Transverse colon (tissue), 4 donors: ENCODE results near the gene UQCRHL. TPM values are rescaled to one million over a fixed set of nuclear protein-coding genes. Genes with fewer than 3 reads are reported as not detected.
"Not testable (repeated sequence)": the region's sequence is repeated elsewhere in the genome, so short reads cannot be mapped to it uniquely, and the experiment has no call there.

Experiments
- DNase-seq: peaks from one replicate; pipeline ENCODE4 v3.0.0-alpha.2; 2019
- H3K27ac ChIP-seq, 4 donors: fragments of 200-600 bp; sonication (generic); 2 replicates each; pipeline ENCODE4 v1.5.1; 2016 to 2018; ENCODE audit warnings: inconsistent platforms in 4 of 4
- H3K27me3 ChIP-seq: fragments of 200-600 bp; sonication (generic); 2 replicates; pipeline ENCODE4 v1.5.1; 2017; ENCODE audit warnings: inconsistent platforms
- H3K36me3 ChIP-seq, 4 donors: fragments of 200-600 bp; sonication (generic); 2 replicates each; pipeline ENCODE4 v1.5.1; 2017 to 2019; ENCODE audit warnings: inconsistent platforms in 4 of 4
- H3K4me1 ChIP-seq, 4 donors: fragments of 200-600 bp; sonication (generic); 2 replicates each; pipeline ENCODE4 v1.5.1; 2017 to 2020; ENCODE audit warnings: inconsistent platforms in 4 of 4
- H3K4me3 ChIP-seq, 4 donors: fragments of 200-600 bp; sonication (generic); 1 replicate in 1 of 4; 2 replicates in 3 of 4; pipeline versions ENCODE4 v1.5.1 to v1.6.1; 2017 to 2019; ENCODE audit warnings: inconsistent platforms in 4 of 4
- H3K9me3 ChIP-seq, 2 donors: fragments of 200-600 bp; sonication (generic); 2 replicates each; pipeline ENCODE4 v1.5.1; 2017 to 2019; ENCODE audit warnings: inconsistent platforms in 2 of 2
- CTCF ChIP-seq, 5 experiments: fragments of 200-600 bp in 3 of 5; fragments of 450-650 bp in 2 of 5; sonication (generic) in 3 of 5; IDR thresholded peaks; 1 replicate in 2 of 5; 2 replicates in 3 of 5; pipeline ENCODE4 v1.5.1; 2016 to 2017; ENCODE audit warnings: antibody characterized with exemption in 5 of 5, inconsistent platforms in 3 of 5, mild to moderate bottlenecking in 2 of 5, moderate library complexity in 1 of 5
- EP300 ChIP-seq: sonication (generic); formaldehyde crosslinking; IDR thresholded peaks from one replicate; pipeline ENCODE4 v1.6.1; 2017; ENCODE audit warnings: antibody characterized with exemption, low read depth
- POLR2A ChIP-seq: fragments of 450-650 bp; IDR thresholded peaks from one replicate; pipeline ENCODE4 v1.6.1; 2016; ENCODE audit warnings: antibody characterized with exemption, mild to moderate bottlenecking, moderate library complexity
- POLR2AphosphoS5 ChIP-seq, 3 donors: sonication (generic); formaldehyde crosslinking; IDR thresholded peaks; one replicate each; pipeline ENCODE4 v1.6.1; 2016; ENCODE audit warnings: antibody characterized with exemption in 3 of 3
- WGBS, 2 donors: methylation state at CpG; one replicate each; pipeline ENCODE4 v1.1.5; 2018; ENCODE audit warnings: low coverage in 1 of 2; 5-methylcytosine and 5-hydroxymethylcytosine counted together
- in situ Hi-C, 4 donors: fragments of 200-750 bp; cut with MboI; loops; one replicate each; pipeline versions ENCODE4 v1.15.0 to v1.15.1; 2017; ENCODE audit warnings: low sequenced_read_pairs in 3 of 4, low pct_ligation_motif_present in 1 of 4, low pct_unique_long_range_greater_than_20kb in 1 of 4
- intact Hi-C: fragments of 100-400 bp; cut with DNase I; formaldehyde crosslinking; loops from one replicate; pipeline ENCODE4 v1.15.1; 2023; ENCODE audit warnings: low total_unique reads
- total RNA-seq, 4 donors: library from RNA; depleted of rRNA; stranded (reverse); fragments of >200 nt; gene quantifications; one replicate each; pipeline ENCODE4 v1.1.0, GENCODE V29; 2016

Gene UQCRHL
- total RNA-seq, 4 donors from 2014 or later, result 0.75 to 3.0 (median 1.7) TPM

- Histone ChIP-seq H3K9me3 (no peaks in the 10 kb centered on the region), H3K36me3 (no peaks in the 10 kb centered on the region), H3K4me3 (peak overlapping the region; percentile 50 to 98 (median 75)), H3K27me3 (no peaks in the 10 kb centered on the region), H3K4me1 (peaks cover 8 to 67% (median 36%) of the 10 kb centered on the region in 4 donors), H3K27ac (peak overlapping the region; percentile 94 to 99 (median 98))
- peak; percentile 88 for DNase-seq
- WGBS, 2 donors, result 0% methylated on average over 24 to 44 of the region's 44 CpGs
- TF ChIP-seq EP300, result no peak
- TF ChIP-seq POLR2AphosphoS5 (IDR thresholded peaks at IDR 0.05), result peak; percentile 81 to 91 (median 88)
- peak in 2 of 5 experiments; percentile 26 to 27 for TF ChIP-seq CTCF (IDR thresholded peaks at IDR 0.05)
- TF ChIP-seq POLR2A, result peak; percentile 83
- in situ Hi-C loops (no loop called here), intact Hi-C loops (no loop called here)
These were observed 41.7 kb upstream of the UQCRHL start for GRCh38 chr1:15848929-15849774.

GRCh38 chr1:15848143-15848928, 40.9 kb upstream of the UQCRHL start:
- H3K36me3 ChIP-seq, result no peaks in the 10 kb centered on the region
- peak; percentile 51 for DNase-seq
- no peaks in the 10 kb centered on the region for H3K27me3 ChIP-seq
- WGBS, 2 donors, result 0% methylated on average over 3 to 55 of the region's 104 CpGs
- TF ChIP-seq EP300 (no peak), CTCF (IDR thresholded peaks at IDR 0.05) (no peak), POLR2A (no peak), POLR2AphosphoS5 (IDR thresholded peaks at IDR 0.05) (peak in 2 of 3 donors; percentile 12 to 47)
- peak overlapping the region; percentile 50 to 98 (median 75) for H3K4me3 ChIP-seq
- no peaks in the 10 kb centered on the region for H3K9me3 ChIP-seq
- in situ Hi-C loops (no loop called here), intact Hi-C loops (no loop called here)
- peaks cover 8 to 67% (median 38%) of the 10 kb centered on the region in 4 donors for H3K4me1 ChIP-seq
- peak overlapping the region; percentile 94 to 99 (median 98) for H3K27ac ChIP-seq

GRCh38 chr1:15847893-15848142, 40.4 kb upstream of the UQCRHL start:
- Histone ChIP-seq H3K4me3 (peak overlapping the region; percentile 50 to 98 (median 75)), H3K27me3 (no peaks in the 10 kb centered on the region), H3K4me1 (peaks cover 8 to 61% (median 36%) of the 10 kb centered on the region in 4 donors), H3K9me3 (no peaks in the 10 kb centered on the region), H3K36me3 (no peaks in the 10 kb centered on the region), H3K27ac (peak overlapping the region; percentile 94 to 99 (median 98))
- intact Hi-C loops (no loop called here), in situ Hi-C loops (no loop called here)
- WGBS, 2 donors, result 1% methylated on average over 23 of the region's 34 CpGs; no CpG with 5 or more reads in 1 of the 2 donors
- no peak for DNase-seq
- no peak for TF ChIP-seq POLR2A
- TF ChIP-seq EP300, result no peak
- TF ChIP-seq CTCF (IDR thresholded peaks at IDR 0.05), result no peak
- TF ChIP-seq POLR2AphosphoS5 (IDR thresholded peaks at IDR 0.05), result no peak

GRCh38 chr1:15847100-15847892, 39.8 kb upstream of the UQCRHL start, which contains the start of gene SPEN:
SPEN (plus strand) TSS chr1:15847707; CDS start chr1:15848068, 361 bp downstream.
- TF ChIP-seq CTCF (IDR thresholded peaks at IDR 0.05) (peak in 2 of 5 experiments; percentile 44 to 55), POLR2AphosphoS5 (IDR thresholded peaks at IDR 0.05) (peak; percentile 86 to 92 (median 88)), POLR2A (peak; percentile 92), EP300 (no peak)
- H3K27me3 ChIP-seq, result no peaks in the 10 kb centered on the region
- no peaks in the 10 kb centered on the region for H3K9me3 ChIP-seq
- in situ Hi-C loops, result no loop called here
- 0% methylated on average over 2 to 39 of the region's 86 CpGs for WGBS, 2 donors
- peak within 1 kb of the TSS; percentile 94 to 99 (median 98) for H3K27ac ChIP-seq
- peaks cover 8 to 58% (median 33%) of the 10 kb centered on the region in 4 donors for H3K4me1 ChIP-seq
- peak within 1 kb of the TSS; percentile 61 to 98 (median 75) for H3K4me3 ChIP-seq
- H3K36me3 ChIP-seq, result no peaks in the 10 kb centered on the region
- DNase-seq, result peak; percentile 98
- intact Hi-C loops, result no loop called here

- H3K27me3 ChIP-seq, H3K4me3 ChIP-seq, in situ Hi-C loops, DNase-seq, H3K36me3 ChIP-seq, H3K9me3 ChIP-seq, intact Hi-C loops: not testable (repeated sequence)
- WGBS, 2 donors, result 93 to 95% methylated on average over 10 to 11 of the region's 11 CpGs
- Histone ChIP-seq H3K27ac (peak overlapping the region in 2 of 4 donors; percentile 97 to 99), H3K4me1 (peaks cover 2 to 45% (median 21%) of the 10 kb centered on the region in 4 donors)
These were observed 38.6 kb upstream of the UQCRHL start for GRCh38 chr1:15846056-15846455.
